Vagina (tissue), 2 donors: ENCODE measurements around the gene CNEP1R1.

Experiments
- POLR2A ChIP-seq, 2 donors: fragments of 450-650 bp; IDR thresholded peaks; one replicate each; pipeline ENCODE4 v1.6.1; 2017; ENCODE audit warnings: antibody characterized with exemption in 2 of 2, mild to moderate bottlenecking in 2 of 2, moderate library complexity in 2 of 2
- TF ChIP-seq, protein P1 (sequence below), 3 experiments: fragments of 450-650 bp in 2 of 3; fragments of 200-600 bp in 1 of 3; sonication (generic) in 1 of 3; IDR thresholded peaks; one replicate each; pipeline ENCODE4 v1.5.1; 2017 to 2019; ENCODE audit warnings: antibody characterized with exemption in 3 of 3, mild to moderate bottlenecking in 2 of 3, moderate library complexity in 2 of 3

DNA sequence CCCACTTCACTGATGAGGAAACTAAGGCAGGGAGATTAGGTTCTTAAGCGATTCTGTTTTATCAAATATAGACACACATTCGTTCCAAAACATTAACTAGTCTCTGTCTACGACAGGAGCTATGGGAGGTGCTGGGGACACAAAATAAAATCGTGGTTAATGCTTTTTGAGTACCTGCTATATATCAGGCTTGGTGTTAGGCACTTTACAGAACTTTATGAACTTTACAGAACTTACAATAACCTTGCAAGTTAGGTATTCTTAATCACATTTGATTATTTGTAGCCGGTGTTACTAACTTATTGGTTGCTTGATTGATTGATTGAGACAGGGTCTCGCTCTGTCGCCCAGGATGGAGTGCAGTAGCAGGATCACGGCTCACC is 40.2 kb downstream of the CNEP1R1 start:
- TF ChIP-seq, protein P1, sequence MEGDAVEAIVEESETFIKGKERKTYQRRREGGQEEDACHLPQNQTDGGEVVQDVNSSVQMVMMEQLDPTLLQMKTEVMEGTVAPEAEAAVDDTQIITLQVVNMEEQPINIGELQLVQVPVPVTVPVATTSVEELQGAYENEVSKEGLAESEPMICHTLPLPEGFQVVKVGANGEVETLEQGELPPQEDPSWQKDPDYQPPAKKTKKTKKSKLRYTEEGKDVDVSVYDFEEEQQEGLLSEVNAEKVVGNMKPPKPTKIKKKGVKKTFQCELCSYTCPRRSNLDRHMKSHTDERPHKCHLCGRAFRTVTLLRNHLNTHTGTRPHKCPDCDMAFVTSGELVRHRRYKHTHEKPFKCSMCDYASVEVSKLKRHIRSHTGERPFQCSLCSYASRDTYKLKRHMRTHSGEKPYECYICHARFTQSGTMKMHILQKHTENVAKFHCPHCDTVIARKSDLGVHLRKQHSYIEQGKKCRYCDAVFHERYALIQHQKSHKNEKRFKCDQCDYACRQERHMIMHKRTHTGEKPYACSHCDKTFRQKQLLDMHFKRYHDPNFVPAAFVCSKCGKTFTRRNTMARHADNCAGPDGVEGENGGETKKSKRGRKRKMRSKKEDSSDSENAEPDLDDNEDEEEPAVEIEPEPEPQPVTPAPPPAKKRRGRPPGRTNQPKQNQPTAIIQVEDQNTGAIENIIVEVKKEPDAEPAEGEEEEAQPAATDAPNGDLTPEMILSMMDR (IDR thresholded peaks at IDR 0.05) = no peak
- TF ChIP-seq POLR2A (IDR thresholded peaks at IDR 0.05) = no peak
